Calu3 (cell line): ENCODE measurements around the gene ZNF630. TPM values are rescaled to one million over a fixed set of nuclear protein-coding genes. Genes with fewer than 3 reads are reported as not detected.
"Not testable (repeated sequence)": the region's sequence is repeated elsewhere in the genome, so short reads cannot be mapped to it uniquely, and the experiment has no call there.

Experiments
- Bru-seq: library from RNA; stranded (reverse); fragments of 400-500 nt; gene quantifications from one replicate; lab custom pipeline; 2021; lab: Mats Ljungman, UMichigan
- BruChase-seq, 2 experiments: library from RNA; stranded (reverse); fragments of 400-500 nt; gene quantifications; one replicate each; lab custom pipeline; 2021; lab: Mats Ljungman, UMichigan
- BruUV-seq: library from RNA; stranded (reverse); fragments of 400-500 nt; replicated peaks from 2 replicates; lab custom pipeline; 2021; lab: Mats Ljungman, UMichigan
- CTCF ChIA-PET: fragments of 300-600 bp; sonication (Branson Sonifier 250); formaldehyde crosslinking; loops from one replicate; lab custom pipeline; 2022; ENCODE audit warnings: antibody characterized with exemption; lab: Charles Lee
- DNase-seq: peaks from one replicate; pipeline ENCODE4 v3.0.0; 2022
- H3K27ac Mint-ChIP-seq: one replicate; pipeline ENCODE4 v1.8.0; 2022; ENCODE audit warnings: mixed read lengths; ENCODE audit not compliant: unreplicated experiment
- H3K27me3 Mint-ChIP-seq: one replicate; pipeline ENCODE4 v1.8.0; 2022; ENCODE audit warnings: mixed read lengths; ENCODE audit not compliant: unreplicated experiment
- H3K36me3 Mint-ChIP-seq: one replicate; pipeline ENCODE4 v1.8.0; 2022; ENCODE audit warnings: mild to moderate bottlenecking, moderate library complexity, mixed read lengths; ENCODE audit not compliant: insufficient read depth, unreplicated experiment
- H3K4me1 Mint-ChIP-seq: one replicate; pipeline ENCODE4 v1.8.0; 2022; ENCODE audit warnings: mild to moderate bottlenecking, low read depth, mixed read lengths; ENCODE audit not compliant: unreplicated experiment
- H3K4me3 Mint-ChIP-seq: one replicate; pipeline ENCODE4 v1.8.0; 2022; ENCODE audit warnings: mild to moderate bottlenecking, low read depth, moderate library complexity, mixed read lengths; ENCODE audit not compliant: unreplicated experiment
- H3K9me3 Mint-ChIP-seq: one replicate; pipeline ENCODE4 v1.8.0; 2022; ENCODE audit warnings: low read depth, mixed read lengths; ENCODE audit not compliant: unreplicated experiment
- intact Hi-C: fragments of 100-400 bp; cut with micrococcal nuclease; formaldehyde crosslinking; loops from one replicate; pipeline ENCODE4 v1.10.0; 2022; ENCODE audit not compliant: unreplicated experiment
- long read RNA-seq: library from polyadenylated mRNA; stranded (forward); transcript quantifications from one replicate; pipeline ENCODE4 v2.0.0, GENCODE V29; 2022
- total RNA-seq: library from RNA; stranded (reverse); gene quantifications from 2 replicates; pipeline ENCODE4 v1.2.3, GENCODE V29; 2022
- TF ChIP-seq, protein P1 (sequence below): fragments of 200-600 bp; IDR thresholded peaks from one replicate; pipeline ENCODE4 v1.8.0; 2022; ENCODE audit warnings: antibody characterized with exemption; ENCODE audit not compliant: unreplicated experiment

Gene ZNF630
- total RNA-seq (2.6 and 2.8 TPM in 2 replicates), Bru-seq, nascent RNA (percentile 45 among the genes with signal in this experiment), BruChase-seq, experiment 1, labeled RNA remaining after a 6-hour chase (percentile 52 among the genes with signal in this experiment), BruChase-seq, experiment 2, labeled RNA remaining after a 2-hour chase (percentile 58 among the genes with signal in this experiment)
- long read RNA-seq, partial matches to known transcripts: 0 of 2 reads
- long read RNA-seq, other reads (novel, unspliced or antisense): 0 of 2 reads

DNA sequence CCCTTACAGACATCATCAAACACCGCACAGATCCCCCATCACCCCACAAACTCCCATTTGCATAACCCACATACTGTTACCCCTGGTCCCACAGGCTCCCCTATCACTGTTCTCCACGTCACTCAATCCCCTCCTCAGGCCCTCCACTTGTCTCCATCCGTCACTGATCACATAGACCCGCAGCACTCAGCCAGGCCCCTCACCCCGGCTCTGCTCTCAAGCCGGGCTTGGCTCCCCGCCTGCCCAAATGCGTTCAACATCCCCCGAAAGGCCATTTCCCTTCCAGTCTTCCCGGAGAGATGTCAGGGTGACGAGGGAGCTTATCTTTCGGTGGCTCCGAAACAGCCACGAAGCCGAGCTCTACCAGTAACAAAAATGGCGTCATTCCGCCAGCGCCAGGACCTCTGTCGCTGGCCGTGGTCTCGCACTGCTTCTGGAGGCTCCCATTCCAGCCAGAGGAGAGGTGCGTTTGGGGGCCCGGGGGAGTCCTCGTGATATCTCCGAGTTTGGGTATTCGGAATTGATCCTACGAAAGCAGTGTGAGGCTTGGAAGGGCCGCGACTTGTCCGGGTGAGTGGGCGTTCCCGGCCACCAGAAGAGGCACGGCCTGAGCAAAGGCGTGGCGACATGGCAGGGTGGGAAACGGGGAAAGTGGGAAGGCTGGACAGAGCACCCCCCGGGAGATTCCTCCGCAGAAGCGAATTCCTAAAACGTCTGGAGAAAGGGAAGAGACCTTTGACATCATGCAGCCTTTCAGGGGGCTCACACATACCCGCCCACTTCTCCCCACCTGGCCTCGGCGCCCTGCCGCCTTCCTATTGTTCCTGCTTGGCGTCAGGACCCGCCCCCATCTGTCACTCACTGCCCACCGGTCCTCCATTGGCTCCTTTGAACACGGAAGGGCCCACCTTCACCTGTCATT is at the start of gene ZNF630:
Gene ZNF630, minus strand, starts transcription at position 577 of the 922 bp plus-strand sequence. CDS start 4,754 bp downstream, outside the sequence.
- DNase-seq: peak; percentile 75
- H3K9me3 Mint-ChIP-seq: no peaks in the 10 kb centered on the region
- peak within 1 kb of the TSS; percentile 88 for H3K4me3 Mint-ChIP-seq
- intact Hi-C loops: no loop called here
- peak within 1 kb of the TSS; percentile 86 for H3K27ac Mint-ChIP-seq
- no peaks in the 10 kb centered on the region for H3K27me3 Mint-ChIP-seq
- no peaks in the 10 kb centered on the region for H3K4me1 Mint-ChIP-seq
- peaks cover 15% of the 10 kb centered on the region for H3K36me3 Mint-ChIP-seq
- TSS peak; percentile 65 for BruUV-seq
- CTCF ChIA-PET: no interaction called here
- TF ChIP-seq, protein P1, sequence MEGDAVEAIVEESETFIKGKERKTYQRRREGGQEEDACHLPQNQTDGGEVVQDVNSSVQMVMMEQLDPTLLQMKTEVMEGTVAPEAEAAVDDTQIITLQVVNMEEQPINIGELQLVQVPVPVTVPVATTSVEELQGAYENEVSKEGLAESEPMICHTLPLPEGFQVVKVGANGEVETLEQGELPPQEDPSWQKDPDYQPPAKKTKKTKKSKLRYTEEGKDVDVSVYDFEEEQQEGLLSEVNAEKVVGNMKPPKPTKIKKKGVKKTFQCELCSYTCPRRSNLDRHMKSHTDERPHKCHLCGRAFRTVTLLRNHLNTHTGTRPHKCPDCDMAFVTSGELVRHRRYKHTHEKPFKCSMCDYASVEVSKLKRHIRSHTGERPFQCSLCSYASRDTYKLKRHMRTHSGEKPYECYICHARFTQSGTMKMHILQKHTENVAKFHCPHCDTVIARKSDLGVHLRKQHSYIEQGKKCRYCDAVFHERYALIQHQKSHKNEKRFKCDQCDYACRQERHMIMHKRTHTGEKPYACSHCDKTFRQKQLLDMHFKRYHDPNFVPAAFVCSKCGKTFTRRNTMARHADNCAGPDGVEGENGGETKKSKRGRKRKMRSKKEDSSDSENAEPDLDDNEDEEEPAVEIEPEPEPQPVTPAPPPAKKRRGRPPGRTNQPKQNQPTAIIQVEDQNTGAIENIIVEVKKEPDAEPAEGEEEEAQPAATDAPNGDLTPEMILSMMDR: no peak

DNA sequence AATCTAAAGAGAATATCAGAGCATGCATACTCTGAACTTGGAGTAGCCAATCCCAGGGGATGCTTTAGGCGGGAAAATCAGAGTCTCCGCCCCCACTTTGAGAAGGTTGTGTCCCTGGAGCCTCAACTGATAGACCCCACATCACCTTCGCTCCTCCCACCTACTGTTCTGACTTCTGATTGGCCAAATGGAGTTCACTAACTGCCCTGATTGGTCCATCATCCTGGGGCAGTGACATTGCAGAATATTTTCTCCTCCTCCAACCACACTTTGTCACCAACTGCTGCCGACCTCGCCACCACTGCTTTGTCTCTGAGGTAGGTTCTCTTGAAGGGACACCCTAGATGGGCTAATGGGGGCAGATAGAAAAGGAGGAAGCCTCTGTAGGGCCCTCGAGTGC is 36.3 kb upstream of the ZNF630 start:
- CTCF ChIA-PET: no interaction called here
- TF ChIP-seq, protein P1: no peak
- H3K36me3 Mint-ChIP-seq: no peaks in the 10 kb centered on the region
- H3K27ac Mint-ChIP-seq: no peak overlapping the region
- no peak for DNase-seq
- H3K4me3 Mint-ChIP-seq: no peak overlapping the region
- BruUV-seq: no TSS peak
- intact Hi-C loops: no loop called here
- no peaks in the 10 kb centered on the region for H3K4me1 Mint-ChIP-seq
- no peaks in the 10 kb centered on the region for H3K27me3 Mint-ChIP-seq
- no peaks in the 10 kb centered on the region for H3K9me3 Mint-ChIP-seq

DNA sequence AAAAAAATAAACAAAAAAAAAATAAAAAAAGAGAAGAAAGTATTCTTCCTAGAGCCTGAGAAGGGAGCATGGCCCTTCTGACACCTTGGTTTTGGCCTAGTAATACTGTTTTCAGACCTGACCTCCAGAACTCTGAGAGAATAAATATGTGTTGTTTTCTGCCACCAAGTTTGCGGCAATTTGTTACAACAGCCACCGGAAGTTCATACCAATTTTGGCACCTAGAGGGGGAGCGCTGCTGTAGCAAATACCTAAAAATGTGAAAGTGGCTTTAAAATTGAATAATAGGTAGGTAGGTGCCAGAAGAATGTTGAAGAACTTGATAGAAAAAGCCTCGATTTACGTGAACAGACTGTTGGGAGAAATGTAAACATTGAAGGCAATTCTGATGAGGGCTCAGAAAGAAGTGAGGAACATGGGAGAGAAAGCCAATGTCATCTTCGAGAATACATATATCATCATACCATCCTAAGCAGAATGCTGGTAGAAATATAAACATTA is 31.5 kb upstream of the ZNF630 start:
- Mint-ChIP-seq H3K9me3 (peaks cover 5% of the 10 kb centered on the region), H3K27ac (no peak overlapping the region), H3K36me3 (no peaks in the 10 kb centered on the region), H3K4me3 (no peak overlapping the region), H3K4me1 (no peaks in the 10 kb centered on the region), H3K27me3 (no peaks in the 10 kb centered on the region)
- intact Hi-C loops: no loop called here
- TF ChIP-seq, protein P1: no peak
- no TSS peak for BruUV-seq
- DNase-seq: no peak
- CTCF ChIA-PET: no interaction called here

DNA sequence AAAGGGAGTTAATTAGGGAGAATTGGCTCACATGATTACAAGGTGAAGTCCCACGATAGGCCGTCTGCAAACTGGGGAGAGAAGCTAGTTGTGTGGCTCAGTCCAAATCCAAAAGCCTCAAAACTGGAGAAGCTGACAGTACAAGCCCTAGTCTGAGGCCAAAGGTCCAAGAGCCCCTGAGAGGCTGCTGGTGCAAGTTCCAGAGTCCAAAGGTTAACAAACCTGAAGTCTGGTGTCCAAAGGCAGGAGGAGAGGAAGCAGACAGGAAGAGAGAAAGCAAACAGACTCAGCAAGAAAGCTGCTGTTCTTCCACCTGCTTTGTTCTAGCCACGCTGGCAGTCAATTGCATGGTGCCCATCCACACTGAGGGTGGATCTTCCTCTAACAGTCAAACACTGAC is 30.0 kb upstream of the ZNF630 start:
- Mint-ChIP-seq H3K4me3 (no peak overlapping the region), H3K27me3 (no peaks in the 10 kb centered on the region)
- intact Hi-C loops: no loop called here

DNA sequence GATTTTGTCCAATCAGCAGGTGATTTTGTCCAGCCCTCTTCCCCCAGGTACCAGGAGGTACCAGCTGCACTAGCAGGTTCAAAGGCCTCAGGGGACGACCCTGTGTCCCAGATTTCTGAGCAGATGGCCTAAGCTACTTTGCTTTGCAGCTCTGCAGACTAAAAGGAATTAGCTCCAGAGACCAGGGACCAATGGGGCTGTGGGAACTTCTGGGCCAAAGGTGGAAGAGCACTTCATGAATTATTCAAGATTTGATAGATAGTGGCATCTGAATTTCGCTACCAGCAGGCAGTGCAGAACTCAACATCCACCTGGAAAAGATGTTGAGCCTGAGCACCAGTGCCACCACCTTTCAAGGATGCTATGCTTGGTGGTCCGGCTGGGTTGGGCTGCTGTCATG is 21.1 kb upstream of the ZNF630 start:
- H3K9me3 Mint-ChIP-seq, H3K27me3 Mint-ChIP-seq, H3K4me3 Mint-ChIP-seq, H3K27ac Mint-ChIP-seq, DNase-seq, BruUV-seq, intact Hi-C loops, CTCF ChIA-PET, H3K36me3 Mint-ChIP-seq: not testable (repeated sequence)
- peaks cover 11% of the 10 kb centered on the region for H3K4me1 Mint-ChIP-seq

More for the DNA sequence above, 30.0 kb upstream of the ZNF630 start:
- H3K9me3 Mint-ChIP-seq: peaks cover 5% of the 10 kb centered on the region
- TF ChIP-seq, protein P1: no peak
- H3K27ac Mint-ChIP-seq: no peak overlapping the region
- no peaks in the 10 kb centered on the region for H3K4me1 Mint-ChIP-seq
- H3K36me3 Mint-ChIP-seq: no peaks in the 10 kb centered on the region
- CTCF ChIA-PET: no interaction called here
- no peak for DNase-seq
- BruUV-seq: no TSS peak
